Tibial artery (tissue), 4 donors: ENCODE data around the gene GTF2A1L.

Experiments
- DNase-seq, 2 donors: peaks; one replicate each; pipeline ENCODE4 v3.0.0-alpha.2; 2019
- H3K27ac ChIP-seq, 2 donors: fragments of 200-600 bp; sonication (generic) in 1 of 2; 1 replicate in 1 of 2; 2 replicates in 1 of 2; pipeline ENCODE4 v1.5.1; 2018 to 2019; ENCODE audit warnings: mild to moderate bottlenecking in 1 of 2
- H3K27me3 ChIP-seq, 2 donors: fragments of 200-600 bp; sonication (generic) in 1 of 2; one replicate each; pipeline versions ENCODE4 v1.5.1 to v1.6.0; 2016 to 2019
- H3K36me3 ChIP-seq, 3 donors: fragments of 200-600 bp; sonication (generic) in 2 of 3; one replicate each; pipeline ENCODE4 v1.5.1; 2016 to 2019; ENCODE audit warnings: mild to moderate bottlenecking in 2 of 3
- H3K4me1 ChIP-seq, 4 donors: fragments of 200-600 bp; sonication (generic) in 2 of 4; 1 replicate in 3 of 4; 2 replicates in 1 of 4; pipeline ENCODE4 v1.5.1; 2016 to 2019
- H3K4me3 ChIP-seq, 2 donors: fragments of 200-600 bp; sonication (generic) in 1 of 2; 1 replicate in 1 of 2; 2 replicates in 1 of 2; pipeline ENCODE4 v1.5.1; 2018 to 2019; ENCODE audit warnings: mild to moderate bottlenecking in 2 of 2
- H3K9me3 ChIP-seq, 3 donors: fragments of 200-600 bp; sonication (generic) in 1 of 3; one replicate each; pipeline ENCODE4 v1.5.1; 2016 to 2019
- intact Hi-C: fragments of 100-400 bp; cut with DNase I; formaldehyde crosslinking; loops from one replicate; pipeline ENCODE4 v1.15.0; 2023; ENCODE audit warnings: low total_unique reads
- TF ChIP-seq, protein P1 (sequence below), 2 experiments: fragments of 200-600 bp in 1 of 2; fragments of 450-650 bp in 1 of 2; IDR thresholded peaks; one replicate each; pipeline ENCODE4 v1.5.1; 2017 to 2019; ENCODE audit warnings: antibody characterized with exemption in 2 of 2, mild to moderate bottlenecking in 1 of 2, moderate library complexity in 1 of 2

Gene GTF2A1L

DNA sequence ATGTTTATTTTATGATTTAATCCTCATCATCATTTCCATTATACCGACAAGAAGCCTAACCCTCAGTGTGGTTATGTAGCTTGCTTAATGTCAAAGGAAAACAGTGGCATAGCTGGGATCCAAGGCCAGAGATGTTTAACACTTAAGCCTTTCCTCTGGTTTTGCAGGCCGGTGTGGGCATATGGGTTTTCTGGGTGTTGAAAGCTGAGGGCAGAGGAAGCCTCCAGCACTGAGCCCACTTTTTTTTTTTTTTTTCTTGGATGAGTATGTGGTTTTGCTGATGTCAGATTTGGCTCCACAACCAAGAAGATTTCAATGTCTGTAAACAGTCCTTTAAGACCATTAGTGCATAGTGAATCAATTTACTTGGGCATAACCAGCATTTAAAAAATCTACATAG lies 96.6 kb downstream of the GTF2A1L start:
- no peak overlapping the region for H3K4me3 ChIP-seq
- no peak for DNase-seq
- no peaks in the 10 kb centered on the region for H3K4me1 ChIP-seq
- H3K9me3 ChIP-seq, result no peaks in the 10 kb centered on the region
- no peaks in the 10 kb centered on the region for H3K36me3 ChIP-seq
- no peaks in the 10 kb centered on the region for H3K27me3 ChIP-seq
- intact Hi-C loops, result no loop called here
- no peak overlapping the region for H3K27ac ChIP-seq
- TF ChIP-seq, protein P1, sequence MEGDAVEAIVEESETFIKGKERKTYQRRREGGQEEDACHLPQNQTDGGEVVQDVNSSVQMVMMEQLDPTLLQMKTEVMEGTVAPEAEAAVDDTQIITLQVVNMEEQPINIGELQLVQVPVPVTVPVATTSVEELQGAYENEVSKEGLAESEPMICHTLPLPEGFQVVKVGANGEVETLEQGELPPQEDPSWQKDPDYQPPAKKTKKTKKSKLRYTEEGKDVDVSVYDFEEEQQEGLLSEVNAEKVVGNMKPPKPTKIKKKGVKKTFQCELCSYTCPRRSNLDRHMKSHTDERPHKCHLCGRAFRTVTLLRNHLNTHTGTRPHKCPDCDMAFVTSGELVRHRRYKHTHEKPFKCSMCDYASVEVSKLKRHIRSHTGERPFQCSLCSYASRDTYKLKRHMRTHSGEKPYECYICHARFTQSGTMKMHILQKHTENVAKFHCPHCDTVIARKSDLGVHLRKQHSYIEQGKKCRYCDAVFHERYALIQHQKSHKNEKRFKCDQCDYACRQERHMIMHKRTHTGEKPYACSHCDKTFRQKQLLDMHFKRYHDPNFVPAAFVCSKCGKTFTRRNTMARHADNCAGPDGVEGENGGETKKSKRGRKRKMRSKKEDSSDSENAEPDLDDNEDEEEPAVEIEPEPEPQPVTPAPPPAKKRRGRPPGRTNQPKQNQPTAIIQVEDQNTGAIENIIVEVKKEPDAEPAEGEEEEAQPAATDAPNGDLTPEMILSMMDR (IDR thresholded peaks at IDR 0.05), result no peak

DNA sequence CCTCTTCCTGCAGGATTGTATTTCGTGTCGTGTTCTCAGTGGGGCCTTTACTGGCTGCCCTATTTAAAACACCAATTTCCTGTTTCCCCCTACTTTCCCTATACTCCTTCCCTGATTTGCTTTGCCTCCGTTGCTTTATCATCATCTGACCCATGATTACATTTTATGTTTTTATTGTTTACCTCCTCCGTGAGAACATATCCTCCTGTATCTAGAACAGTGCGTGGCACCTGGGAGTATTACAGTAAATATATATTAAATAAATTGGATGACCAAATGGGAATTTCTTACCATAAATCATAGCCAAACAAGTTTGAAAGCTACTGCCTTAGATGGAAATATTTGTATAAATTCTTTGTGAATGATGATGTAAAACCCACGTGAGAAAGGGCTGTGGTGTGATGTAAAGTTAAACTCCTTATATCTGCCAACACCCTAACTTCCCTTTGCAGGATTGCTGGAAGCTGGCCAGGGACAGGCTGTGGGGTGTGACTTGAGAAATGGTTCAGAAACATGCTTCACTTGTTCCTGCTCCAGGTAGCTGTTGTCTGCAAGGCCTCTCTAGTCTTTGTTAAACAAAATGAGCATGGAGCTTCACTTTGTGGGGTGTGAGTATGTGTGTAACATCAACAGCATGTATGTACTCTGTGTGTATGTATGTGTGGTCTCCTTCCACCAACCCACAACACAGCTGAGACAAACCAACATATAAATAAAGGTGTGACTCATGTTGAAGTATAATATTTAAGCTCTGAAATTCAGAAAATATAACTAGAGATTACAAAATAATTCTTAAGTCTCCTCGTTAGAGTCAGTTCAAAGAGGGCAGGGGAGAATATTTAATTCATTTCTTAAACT lies 97.6 kb downstream of the GTF2A1L start:
- DNase-seq, result peak in 1 of 2 donors; percentile 70
- H3K27ac ChIP-seq, result no peak overlapping the region
- TF ChIP-seq, protein P1 (IDR thresholded peaks at IDR 0.05), result no peak

DNA sequence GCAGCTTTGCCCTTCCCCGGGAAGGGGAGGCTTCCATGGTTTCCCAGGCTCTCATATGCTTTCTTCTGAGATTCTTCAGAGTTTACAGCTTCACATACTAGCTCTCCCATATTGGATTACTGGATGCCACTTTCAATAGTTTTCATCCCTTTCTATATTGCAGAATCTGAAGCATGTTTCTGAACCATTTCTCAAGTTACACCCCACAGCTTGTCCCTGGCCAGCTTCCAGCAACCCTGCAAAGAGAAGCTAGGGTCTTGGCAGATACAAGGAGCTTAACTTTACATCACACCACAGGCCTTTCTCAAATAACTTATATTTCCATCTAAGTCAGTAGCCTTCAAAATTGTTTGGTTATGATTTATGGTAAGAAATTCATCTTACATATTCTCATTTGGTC lies 98.3 kb downstream of the GTF2A1L start:
- Histone ChIP-seq H3K9me3 (no peaks in the 10 kb centered on the region), H3K27ac (no peak overlapping the region), H3K4me1 (no peaks in the 10 kb centered on the region), H3K36me3 (no peaks in the 10 kb centered on the region), H3K27me3 (no peaks in the 10 kb centered on the region), H3K4me3 (no peak overlapping the region)
- intact Hi-C loops, result no loop called here
- DNase-seq, result no peak
- TF ChIP-seq, protein P1 (IDR thresholded peaks at IDR 0.05), result no peak

More for the DNA sequence above, 97.6 kb downstream of the GTF2A1L start:
- Histone ChIP-seq H3K36me3 (no peaks in the 10 kb centered on the region), H3K4me3 (no peak overlapping the region), H3K9me3 (no peaks in the 10 kb centered on the region), H3K4me1 (no peaks in the 10 kb centered on the region), H3K27me3 (no peaks in the 10 kb centered on the region)
- intact Hi-C loops, result no loop called here

DNA sequence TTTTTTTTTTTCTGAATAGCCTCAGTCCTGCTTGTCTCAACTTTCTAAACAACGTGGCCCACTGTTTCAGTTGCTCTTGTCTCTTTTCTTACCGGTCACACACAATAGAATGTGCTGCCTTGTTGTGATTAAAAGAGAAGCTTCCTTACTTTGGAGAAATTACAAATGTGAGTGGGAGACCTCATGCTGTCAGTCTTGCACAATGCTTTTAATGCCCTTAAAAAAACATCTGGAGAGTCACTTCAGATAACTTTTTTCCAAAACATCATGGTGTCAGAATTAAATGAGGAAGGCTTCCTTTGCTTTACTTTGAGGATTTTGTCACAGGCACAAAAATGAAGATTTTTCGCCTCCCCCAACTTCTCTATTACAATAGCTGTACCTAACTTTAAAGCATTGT lies 100.2 kb downstream of the GTF2A1L start:
- H3K4me1 ChIP-seq, result no peaks in the 10 kb centered on the region

DNA sequence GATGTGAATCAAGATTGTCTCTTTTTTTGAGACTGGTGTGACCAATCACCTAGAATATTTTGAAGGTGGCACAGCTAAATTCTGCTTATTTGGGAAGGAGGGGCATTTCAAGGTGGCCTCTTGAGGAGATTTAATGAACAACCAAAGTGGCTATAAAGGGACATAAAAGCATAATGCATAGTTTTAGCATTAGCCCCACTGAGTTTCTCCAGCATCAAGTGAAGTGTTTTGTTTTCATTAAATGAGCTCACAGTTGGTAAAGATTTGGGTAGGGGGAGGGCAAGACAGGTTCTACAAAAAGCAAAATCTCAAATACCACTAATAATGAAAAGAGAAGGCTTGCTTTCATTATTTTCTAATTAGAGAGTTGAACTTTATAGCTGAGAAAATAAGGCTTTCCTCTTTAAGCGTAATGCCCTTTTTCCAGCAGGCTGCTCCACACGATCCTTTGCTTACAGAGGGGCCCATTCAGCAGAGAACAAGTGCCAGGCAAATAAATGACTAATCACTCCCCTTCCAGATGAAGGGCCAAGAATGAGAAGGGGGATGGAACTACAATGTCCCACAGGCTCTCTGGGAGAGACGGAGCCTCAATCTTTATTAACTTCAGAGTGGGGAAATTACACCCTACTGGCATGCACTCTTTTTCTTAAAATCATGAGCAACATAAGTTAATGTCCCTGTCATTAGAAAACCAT lies 102.0 kb downstream of the GTF2A1L start:
- Histone ChIP-seq H3K4me3 (no peak overlapping the region), H3K9me3 (no peaks in the 10 kb centered on the region), H3K36me3 (no peaks in the 10 kb centered on the region), H3K27ac (no peak overlapping the region), H3K4me1 (no peaks in the 10 kb centered on the region), H3K27me3 (no peaks in the 10 kb centered on the region)
- DNase-seq, result no peak
- intact Hi-C loops, result no loop called here
- TF ChIP-seq, protein P1 (IDR thresholded peaks at IDR 0.05), result no peak

More for the DNA sequence above, 100.2 kb downstream of the GTF2A1L start:
- DNase-seq, result no peak
- no peaks in the 10 kb centered on the region for H3K9me3 ChIP-seq
- intact Hi-C loops, result no loop called here
- H3K4me3 ChIP-seq, result no peak overlapping the region
- no peaks in the 10 kb centered on the region for H3K36me3 ChIP-seq
- no peak overlapping the region for H3K27ac ChIP-seq
- TF ChIP-seq, protein P1 (IDR thresholded peaks at IDR 0.05), result no peak
- H3K27me3 ChIP-seq, result no peaks in the 10 kb centered on the region
